ENCODE data around the gene CILP2.
A peak's percentile ranks its signal among the peaks of the same experiment; 100 is the strongest.

CILP2 gene

GRCh38 chr19:19554074-19555023 lies 16.3 kb downstream of the CILP2 start:
- H3K9ac ChIP-seq: no peak overlapping the region
- H3K4me2 ChIP-seq (ENCODE audit: low read length): no peak overlapping the region
- no peak overlapping the region for H2AFZ ChIP-seq
- peak; percentile 52 for TF ChIP-seq CTCF (IDR thresholded peaks at IDR 0.05)
- H3K27me3 ChIP-seq (ENCODE audit: control insufficient read depth, insufficient read depth, low read length): no peaks in the 10 kb centered on the region
- H3K27ac ChIP-seq: no peak overlapping the region
- no peaks in the 10 kb centered on the region for H3K36me3 ChIP-seq (ENCODE audit: control insufficient read depth, insufficient read depth, low read length)
- H3K4me3 ChIP-seq (ENCODE audit: low read depth, low read length): no peak overlapping the region
- no peaks in the 10 kb centered on the region for H3K4me1 ChIP-seq
- H3K79me2 ChIP-seq: no peaks in the 10 kb centered on the region
- H3K9me3 ChIP-seq (ENCODE audit: control insufficient read depth, low read length): no peaks in the 10 kb centered on the region

- no peak overlapping the region for H3K9ac ChIP-seq
- H3K36me3 ChIP-seq (ENCODE audit: control insufficient read depth, insufficient read depth, low read length): no peaks in the 10 kb centered on the region
- H3K79me2 ChIP-seq: no peaks in the 10 kb centered on the region
- H3K4me3 ChIP-seq (ENCODE audit: low read depth, low read length): no peak overlapping the region
- no peak overlapping the region for H3K4me2 ChIP-seq (ENCODE audit: low read length)
- no peak overlapping the region for H2AFZ ChIP-seq
- no peak for TF ChIP-seq CTCF (IDR thresholded peaks at IDR 0.05)
- H3K27me3 ChIP-seq (ENCODE audit: control insufficient read depth, insufficient read depth, low read length): no peaks in the 10 kb centered on the region
- no peaks in the 10 kb centered on the region for H3K9me3 ChIP-seq (ENCODE audit: control insufficient read depth, low read length)
- H3K27ac ChIP-seq: no peak overlapping the region
- H3K4me1 ChIP-seq: no peaks in the 10 kb centered on the region
These were observed 20.0 kb downstream of the CILP2 start for GRCh38 chr19:19558055-19558454.

GRCh38 chr19:19558636-19559035 lies 20.6 kb downstream of the CILP2 start:
- Histone ChIP-seq H2AFZ (no peak overlapping the region), H3K4me3 (ENCODE audit: low read depth, low read length) (no peak overlapping the region), H3K79me2 (no peaks in the 10 kb centered on the region), H3K9me3 (ENCODE audit: control insufficient read depth, low read length) (no peaks in the 10 kb centered on the region), H3K27ac (no peak overlapping the region), H3K27me3 (ENCODE audit: control insufficient read depth, insufficient read depth, low read length) (no peaks in the 10 kb centered on the region), H3K4me2 (ENCODE audit: low read length) (no peak overlapping the region), H3K4me1 (no peaks in the 10 kb centered on the region), H3K36me3 (ENCODE audit: control insufficient read depth, insufficient read depth, low read length) (no peaks in the 10 kb centered on the region), H3K9ac (no peak overlapping the region)
- no peak for TF ChIP-seq CTCF (IDR thresholded peaks at IDR 0.05)

GRCh38 chr19:19559931-19560330 lies 21.9 kb downstream of the CILP2 start:
- H3K4me1 ChIP-seq: no peaks in the 10 kb centered on the region
- no peak overlapping the region for H2AFZ ChIP-seq
- no peaks in the 10 kb centered on the region for H3K36me3 ChIP-seq (ENCODE audit: control insufficient read depth, insufficient read depth, low read length)
- no peaks in the 10 kb centered on the region for H3K9me3 ChIP-seq (ENCODE audit: control insufficient read depth, low read length)
- no peak overlapping the region for H3K4me2 ChIP-seq (ENCODE audit: low read length)
- H3K27ac ChIP-seq: no peak overlapping the region
- no peaks in the 10 kb centered on the region for H3K79me2 ChIP-seq
- no peak for TF ChIP-seq CTCF (IDR thresholded peaks at IDR 0.05)
- no peak overlapping the region for H3K4me3 ChIP-seq (ENCODE audit: low read depth, low read length)
- H3K27me3 ChIP-seq (ENCODE audit: control insufficient read depth, insufficient read depth, low read length): no peaks in the 10 kb centered on the region
- H3K9ac ChIP-seq: no peak overlapping the region

Measured in parathyroid adenoma (tissue), 2 donors.